ENCODE data around the gene NTF4.

DNA sequence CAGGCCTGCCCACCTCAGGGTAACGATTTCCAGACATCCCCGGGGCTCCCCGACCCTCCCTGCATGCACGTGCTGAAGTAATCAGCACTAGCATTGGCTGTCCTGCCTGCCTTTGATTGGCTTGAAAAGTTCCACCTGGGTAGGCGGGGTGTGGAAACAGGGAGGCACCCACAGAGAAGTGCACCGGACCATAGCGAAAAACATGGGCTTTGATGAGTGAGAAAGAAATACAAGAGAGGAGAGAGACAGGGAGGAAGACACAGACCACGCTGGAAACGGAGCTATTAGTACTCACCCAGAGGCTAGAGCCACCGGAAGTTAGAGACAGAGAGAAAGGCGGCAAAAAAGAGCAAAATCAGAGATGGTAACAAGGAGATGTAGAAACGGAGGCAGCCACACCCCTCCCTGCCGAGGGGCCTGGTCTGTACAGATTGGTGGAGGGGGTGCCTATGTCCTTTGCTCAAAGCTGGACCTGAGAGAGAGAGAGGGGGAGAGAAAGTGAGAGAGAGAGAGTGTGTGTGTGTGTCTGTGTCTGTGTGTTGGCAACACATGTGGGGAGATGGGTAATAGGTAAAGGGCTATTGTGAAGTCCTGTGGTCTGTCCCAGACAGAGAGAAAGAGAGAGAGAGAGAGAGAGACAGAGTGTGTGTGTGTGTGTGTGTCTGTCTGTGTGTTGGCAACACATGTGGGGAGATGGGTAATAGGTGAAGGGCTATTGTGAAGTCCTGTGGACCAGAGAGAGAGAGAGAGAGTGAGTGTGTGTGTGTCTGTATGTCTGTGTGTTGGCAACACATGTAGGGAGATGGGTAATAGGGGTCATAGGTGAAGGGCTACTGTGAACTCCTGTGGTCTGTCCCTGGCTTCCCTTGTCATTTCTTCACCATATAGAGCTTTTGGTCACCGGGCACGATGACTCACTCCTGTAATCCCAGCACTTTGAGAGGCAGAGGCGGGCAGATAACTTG lies 43.4 kb downstream of the NTF4 start:
- TF ChIP-seq CTCF (conservative IDR thresholded peaks at IDR 0.05; ENCODE audit: low read depth, low read length) = no peak
- TF ChIP-seq EZH2 (IDR thresholded peaks at IDR 0.05; ENCODE audit: borderline replicate concordance, low read depth, low read length, poor library complexity, severe bottlenecking) = no peak

All from A673 (cell line).